Measurements from ENCODE around the gene RMI1.
"Not testable (repeated sequence)": the region's sequence is repeated elsewhere in the genome, so short reads cannot be mapped to it uniquely, and the experiment has no call there.

Gene RMI1

DNA sequence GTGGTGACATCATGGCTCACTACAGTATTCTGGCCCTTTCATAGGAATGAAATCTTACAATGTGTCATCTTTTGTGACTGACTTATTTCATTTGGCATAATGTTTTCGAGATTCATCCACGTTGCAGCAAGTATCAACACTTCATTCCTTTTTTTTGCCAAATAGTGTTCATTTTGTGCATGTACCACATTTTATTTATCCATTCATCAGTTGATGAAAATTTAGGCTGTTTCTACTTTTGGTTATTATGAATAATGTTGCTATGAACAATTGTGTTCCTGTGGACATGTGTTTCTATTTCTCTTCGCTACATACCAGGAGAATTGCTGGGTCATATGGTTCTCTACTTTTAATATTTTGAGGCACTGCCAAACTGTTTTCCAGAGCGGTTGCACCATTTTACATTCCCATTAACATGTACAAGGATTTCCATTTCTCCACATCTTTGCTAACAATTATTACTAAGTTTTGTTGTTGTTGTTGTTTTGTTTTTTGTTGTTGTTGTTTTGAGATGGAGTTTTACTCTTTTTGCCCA lies 43.5 kb downstream of the RMI1 start:
- DNase-seq, result no peak

DNA sequence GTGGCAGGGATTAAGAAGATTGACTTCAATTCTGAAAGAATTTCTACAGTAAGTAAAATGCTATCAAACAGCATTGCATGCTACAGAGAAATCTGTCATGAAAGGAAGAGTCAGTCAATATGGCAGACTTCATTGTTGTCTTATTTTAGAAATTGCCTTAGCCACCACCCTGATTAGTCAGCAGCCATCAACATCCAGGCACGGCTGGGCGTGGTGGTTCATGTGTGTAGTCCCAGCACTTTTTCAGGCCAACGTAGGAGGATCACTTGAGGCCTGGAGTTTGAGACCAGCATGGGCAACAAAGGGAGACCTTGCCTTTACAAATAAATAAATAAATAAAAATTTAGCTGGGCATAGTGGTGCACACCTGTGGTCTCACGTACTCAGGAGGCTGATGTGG lies 46.6 kb downstream of the RMI1 start:
- DNase-seq, result no peak

DNA sequence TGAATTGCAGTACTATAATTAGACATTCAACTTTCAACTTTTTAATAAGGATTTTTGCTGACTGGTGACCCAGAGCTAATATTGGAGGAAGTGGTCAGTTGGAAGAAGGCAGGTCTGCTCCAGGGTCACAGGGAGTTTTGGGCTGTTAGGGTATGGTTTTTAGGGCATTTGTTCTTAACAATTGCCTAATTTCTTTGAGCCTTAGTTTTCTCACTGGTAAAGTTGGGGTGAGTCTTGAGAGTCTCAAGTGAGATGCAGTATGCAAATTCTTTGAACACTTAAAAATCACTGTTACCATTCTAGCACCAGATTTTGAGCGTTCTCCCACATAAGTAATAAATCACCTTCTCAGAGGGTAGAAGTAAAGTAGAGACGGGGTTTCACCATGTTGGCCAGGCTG lies 50.9 kb downstream of the RMI1 start:
- no peak for DNase-seq

DNA sequence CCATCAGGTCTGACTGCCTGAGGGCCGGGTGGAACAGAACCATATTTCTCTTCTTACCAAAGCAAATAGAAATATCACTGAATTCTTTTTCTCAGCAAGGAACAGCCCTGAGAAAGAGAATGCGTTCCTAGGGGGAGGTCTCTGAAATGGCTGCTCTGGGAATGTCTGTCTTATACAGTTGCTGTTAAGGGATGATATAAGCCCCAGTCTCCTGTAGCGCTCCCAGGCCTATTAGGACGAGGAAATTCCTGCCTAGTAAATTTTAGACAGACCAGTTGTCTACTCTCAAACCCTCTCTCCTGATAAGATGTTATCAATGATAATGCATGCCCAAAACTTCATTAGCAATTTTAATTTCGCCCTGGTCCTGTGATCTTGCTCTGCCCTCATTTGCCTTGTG lies 61.3 kb downstream of the RMI1 start:
- not testable (repeated sequence) for DNase-seq

DNA sequence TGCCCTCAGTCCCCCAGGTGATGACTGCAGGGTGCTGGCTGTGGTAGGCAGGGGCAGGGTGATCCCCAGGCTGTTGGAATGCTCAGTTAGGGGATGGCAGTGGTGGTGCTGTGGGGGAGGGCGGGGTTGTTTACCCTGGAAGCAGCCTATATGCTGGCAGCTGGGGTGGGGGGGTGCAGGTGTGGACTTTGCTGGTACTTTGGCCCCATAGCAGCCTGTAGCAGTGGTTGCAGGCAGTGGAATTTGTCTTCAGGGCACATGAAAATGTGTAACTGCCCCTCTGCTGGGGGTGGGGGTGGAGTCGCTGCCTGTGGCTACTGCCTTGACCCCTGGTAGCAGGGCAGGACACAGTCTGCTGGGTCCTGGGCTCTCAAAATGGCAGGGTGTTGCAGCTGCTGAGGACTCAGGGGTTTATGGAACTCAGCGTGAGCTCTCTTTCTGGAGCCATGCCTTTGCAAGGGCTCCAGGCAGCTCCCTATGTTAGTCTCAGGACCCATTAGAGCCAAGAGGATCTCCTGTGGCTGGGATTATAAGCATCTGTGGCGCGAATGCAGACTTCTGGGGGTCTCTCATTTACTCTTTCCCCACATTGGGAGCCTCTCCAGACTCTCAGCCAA lies 65.0 kb downstream of the RMI1 start:
- DNase-seq, result no peak
